Liver (tissue), 3 donors: Measurements from ENCODE around the gene PLXDC1.

Source experiments
- CTCF ChIP-seq: fragments of 150-350 bp; IDR thresholded peaks from 2 replicates; pipeline ENCODE4 v1.5.1; 2017; ENCODE audit warnings: improper control_type of control experiment, low read depth, low read length; ENCODE audit not compliant: missing input control
- HNF4G ChIP-seq: IDR thresholded peaks from 2 replicates; pipeline ENCODE4 v1.6.1; 2016; ENCODE audit warnings: antibody characterized with exemption
- YY1 ChIP-seq: IDR thresholded peaks from 2 replicates; pipeline ENCODE4 v1.6.1; 2016; ENCODE audit warnings: antibody characterized with exemption, mild to moderate bottlenecking
- TF ChIP-seq, protein P1 (sequence below): IDR thresholded peaks from 2 replicates; pipeline ENCODE4 v1.6.1; 2016; ENCODE audit warnings: antibody characterized with exemption, mild to moderate bottlenecking
- TF ChIP-seq, protein P2 (sequence below): IDR thresholded peaks from 2 replicates; pipeline ENCODE4 v1.6.1; 2016; ENCODE audit warnings: antibody characterized with exemption
- donor health status: healthy.
- donor health status: healthy.

DNA sequence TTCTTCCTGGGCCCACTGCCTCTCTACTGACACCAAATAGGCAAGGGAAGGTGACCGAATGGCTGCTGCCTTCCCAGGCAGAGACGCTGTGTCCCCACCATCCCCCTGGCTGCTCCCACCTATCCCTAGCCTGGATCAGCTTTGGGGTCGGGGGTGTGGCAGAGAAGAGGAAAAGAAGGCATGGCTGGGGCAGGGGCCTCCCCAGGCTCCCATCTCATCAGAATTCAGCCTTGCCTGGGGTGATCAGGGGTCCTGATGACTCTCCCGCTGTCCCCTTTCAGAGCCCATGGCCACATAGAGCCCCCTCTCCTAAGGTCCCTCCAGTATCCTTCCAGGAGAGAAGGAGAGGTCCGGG, 665 bp downstream of the PLXDC1 start:
- TF ChIP-seq, protein P1, sequence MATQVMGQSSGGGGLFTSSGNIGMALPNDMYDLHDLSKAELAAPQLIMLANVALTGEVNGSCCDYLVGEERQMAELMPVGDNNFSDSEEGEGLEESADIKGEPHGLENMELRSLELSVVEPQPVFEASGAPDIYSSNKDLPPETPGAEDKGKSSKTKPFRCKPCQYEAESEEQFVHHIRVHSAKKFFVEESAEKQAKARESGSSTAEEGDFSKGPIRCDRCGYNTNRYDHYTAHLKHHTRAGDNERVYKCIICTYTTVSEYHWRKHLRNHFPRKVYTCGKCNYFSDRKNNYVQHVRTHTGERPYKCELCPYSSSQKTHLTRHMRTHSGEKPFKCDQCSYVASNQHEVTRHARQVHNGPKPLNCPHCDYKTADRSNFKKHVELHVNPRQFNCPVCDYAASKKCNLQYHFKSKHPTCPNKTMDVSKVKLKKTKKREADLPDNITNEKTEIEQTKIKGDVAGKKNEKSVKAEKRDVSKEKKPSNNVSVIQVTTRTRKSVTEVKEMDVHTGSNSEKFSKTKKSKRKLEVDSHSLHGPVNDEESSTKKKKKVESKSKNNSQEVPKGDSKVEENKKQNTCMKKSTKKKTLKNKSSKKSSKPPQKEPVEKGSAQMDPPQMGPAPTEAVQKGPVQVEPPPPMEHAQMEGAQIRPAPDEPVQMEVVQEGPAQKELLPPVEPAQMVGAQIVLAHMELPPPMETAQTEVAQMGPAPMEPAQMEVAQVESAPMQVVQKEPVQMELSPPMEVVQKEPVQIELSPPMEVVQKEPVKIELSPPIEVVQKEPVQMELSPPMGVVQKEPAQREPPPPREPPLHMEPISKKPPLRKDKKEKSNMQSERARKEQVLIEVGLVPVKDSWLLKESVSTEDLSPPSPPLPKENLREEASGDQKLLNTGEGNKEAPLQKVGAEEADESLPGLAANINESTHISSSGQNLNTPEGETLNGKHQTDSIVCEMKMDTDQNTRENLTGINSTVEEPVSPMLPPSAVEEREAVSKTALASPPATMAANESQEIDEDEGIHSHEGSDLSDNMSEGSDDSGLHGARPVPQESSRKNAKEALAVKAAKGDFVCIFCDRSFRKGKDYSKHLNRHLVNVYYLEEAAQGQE, result no peak
- TF ChIP-seq, protein P2, sequence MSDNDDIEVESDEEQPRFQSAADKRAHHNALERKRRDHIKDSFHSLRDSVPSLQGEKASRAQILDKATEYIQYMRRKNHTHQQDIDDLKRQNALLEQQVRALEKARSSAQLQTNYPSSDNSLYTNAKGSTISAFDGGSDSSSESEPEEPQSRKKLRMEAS, result no peak
- no peak for TF ChIP-seq CTCF
- no peak for TF ChIP-seq HNF4G
- TF ChIP-seq YY1, result no peak
